H1 (cell line): ENCODE measurements around the gene CAP1. TPM values are rescaled to one million over a fixed set of nuclear protein-coding genes. Genes with fewer than 3 reads are reported as not detected.

Experiments used
- CTCF ChIA-PET: fragments of 300-600 bp; sonication (Branson Sonifier 250); formaldehyde crosslinking; loops from one replicate; lab custom pipeline; 2021; ENCODE audit not compliant: partially characterized antibody; lab: Charles Lee
- POLR2A ChIA-PET: fragments of 300-600 bp; sonication (Branson Sonifier 250); formaldehyde crosslinking; loops from one replicate; lab custom pipeline; 2021; ENCODE audit warnings: inconsistent platforms; ENCODE audit not compliant: partially characterized antibody; lab: Charles Lee
- DNase-seq, 2 experiments: peaks; one replicate each; pipeline versions ENCODE4 v3.0.0 to v3.0.0-alpha.2; 2010 to 2022; ENCODE audit warnings: low spot score in 2 of 2, low read depth in 1 of 2, mixed read lengths in 1 of 2
- FAIRE-seq: peaks from 2 replicates; lab custom pipeline; 2011; peaks lifted over from hg19 to GRCh38; lab: Jason Lieb, UNC
- H2AFZ ChIP-seq: 2 replicates; pipeline ENCODE4 v1.8.1; 2012; ENCODE audit warnings: low read length, inconsistent platforms
- H2AK5ac ChIP-seq: 2 replicates; pipeline ENCODE4 v1.6.1; 2013; ENCODE audit warnings: low read depth, low read length
- H2BK120ac ChIP-seq: replicated peaks from 2 replicates; pipeline ENCODE3; 2013; ENCODE audit warnings: low read depth, low read length, inconsistent platforms
- H2BK12ac ChIP-seq: 2 replicates; pipeline ENCODE4 v1.6.1; 2013; ENCODE audit warnings: low read depth, low read length
- H2BK15ac ChIP-seq: 2 replicates; pipeline ENCODE4 v1.6.1; 2013; ENCODE audit warnings: low read length
- H2BK20ac ChIP-seq: 2 replicates; pipeline ENCODE4 v1.6.1; 2013; ENCODE audit warnings: low read length
- H2BK5ac ChIP-seq: 2 replicates; pipeline ENCODE4 v1.6.1; 2013; ENCODE audit warnings: low read depth, low read length
- H3K14ac ChIP-seq: 2 replicates; pipeline ENCODE4 v1.6.1; 2013; ENCODE audit warnings: inconsistent platforms; ENCODE audit not compliant: insufficient read length
- H3K18ac ChIP-seq: 2 replicates; pipeline ENCODE4 v1.6.1; 2013; ENCODE audit warnings: low read length; ENCODE audit errors: extremely low read depth
- H3K23ac ChIP-seq: 2 replicates; pipeline ENCODE4 v1.6.1; 2013; ENCODE audit warnings: inconsistent platforms; ENCODE audit not compliant: insufficient read length
- H3K23me2 ChIP-seq: 2 replicates; pipeline ENCODE4 v1.6.1; 2013; ENCODE audit warnings: low read depth, low read length
- H3K27ac ChIP-seq: 2 replicates; pipeline ENCODE4 v1.6.1; 2011; ENCODE audit warnings: low read depth, low read length, inconsistent platforms
- H3K27me3 ChIP-seq, 4 experiments: replicated peaks in 1 of 4; 1 replicate in 1 of 4; 2 replicates in 3 of 4; pipeline versions ENCODE4 v1.6.1 to v1.8.1; 2011 to 2013; ENCODE audit warnings: low read length in 3 of 4, mild to moderate bottlenecking in 3 of 4, inconsistent platforms in 2 of 4, mixed read lengths in 2 of 4, moderate library complexity in 1 of 4; ENCODE audit not compliant: control insufficient read depth in 3 of 4, insufficient read depth in 3 of 4; ENCODE audit errors: extremely low read depth in 1 of 4
- H3K36me3 ChIP-seq, 4 experiments: 2 replicates each; pipeline versions ENCODE4 v1.6.1 to v1.8.1; 2011 to 2013; ENCODE audit warnings: mild to moderate bottlenecking in 4 of 4, low read length in 3 of 4, moderate library complexity in 2 of 4, control low read depth in 1 of 4, inconsistent platforms in 1 of 4; ENCODE audit not compliant: insufficient read depth in 4 of 4, control insufficient read depth in 2 of 4
- H3K4ac ChIP-seq: replicated peaks from 2 replicates; pipeline ENCODE3; 2013; ENCODE audit warnings: low read length, low read depth, mixed read lengths, inconsistent platforms; ENCODE audit not compliant: insufficient read length
- H3K4me1 ChIP-seq, 4 experiments: replicated peaks in 1 of 4; 1 replicate in 1 of 4; 2 replicates in 3 of 4; pipeline versions ENCODE4 v1.6.1 to v1.8.1; 2011 to 2013; ENCODE audit warnings: low read length in 3 of 4, inconsistent platforms in 2 of 4, mixed read lengths in 1 of 4; ENCODE audit not compliant: insufficient read depth in 4 of 4, control insufficient read depth in 3 of 4
- H3K4me2 ChIP-seq, 2 experiments: 2 replicates each; pipeline versions ENCODE4 v1.6.1 to v1.8.1; 2011 to 2013; ENCODE audit warnings: low read depth in 2 of 2, low read length in 2 of 2, control low read depth in 1 of 2, inconsistent platforms in 1 of 2, mild to moderate bottlenecking in 1 of 2; ENCODE audit not compliant: insufficient read depth in 1 of 2
- H3K4me3 ChIP-seq, 4 experiments: fragments of 200-600, 300-600 bp in 1 of 4; sonication (generic), shearing (Covaris generic), sonication (Bioruptor Twin) in 1 of 4; 2 replicates each; pipeline versions ENCODE4 v1.5.1 to v1.8.1; 2011 to 2016; ENCODE audit warnings: low read length in 4 of 4, low read depth in 3 of 4, control low read depth in 2 of 4, inconsistent platforms in 2 of 4, mild to moderate bottlenecking in 2 of 4, mixed read lengths in 1 of 4, moderate library complexity in 1 of 4; ENCODE audit not compliant: insufficient read depth in 2 of 4; ENCODE audit errors: extremely low read depth in 1 of 4
- H3K56ac ChIP-seq: replicated peaks from 2 replicates; pipeline ENCODE3; 2013; ENCODE audit warnings: low read depth, mild to moderate bottlenecking, mixed read lengths, low read length, inconsistent platforms; ENCODE audit not compliant: insufficient read length
- H3K79me1 ChIP-seq: 2 replicates; pipeline ENCODE4 v1.6.1; 2013; ENCODE audit warnings: low read depth, low read length, control low read depth
- H3K79me2 ChIP-seq, 2 experiments: 2 replicates each; pipeline versions ENCODE4 v1.6.1 to v1.8.1; 2012 to 2013; ENCODE audit warnings: low read length in 2 of 2, mild to moderate bottlenecking in 2 of 2, inconsistent platforms in 1 of 2; ENCODE audit not compliant: insufficient read depth in 2 of 2, control insufficient read depth in 1 of 2
- H3K9ac ChIP-seq, 4 experiments: replicated peaks in 1 of 4; 1 replicate in 1 of 4; 2 replicates in 3 of 4; pipeline versions ENCODE4 v1.6.1 to v1.8.1; 2011 to 2013; ENCODE audit warnings: low read depth in 3 of 4, low read length in 3 of 4, control low read depth in 2 of 4, mild to moderate bottlenecking in 2 of 4, moderate library complexity in 2 of 4, inconsistent platforms in 1 of 4; ENCODE audit errors: extremely low read depth in 1 of 4
- H3K9me3 ChIP-seq, 2 experiments: 2 replicates each; pipeline versions ENCODE4 v1.6.1 to v1.8.1; 2012 to 2013; ENCODE audit warnings: mild to moderate bottlenecking in 2 of 2, moderate library complexity in 2 of 2, control low read depth in 1 of 2, inconsistent platforms in 1 of 2, low read depth in 1 of 2, low read length in 1 of 2, mixed read lengths in 1 of 2; ENCODE audit not compliant: insufficient read depth in 2 of 2
- H4K20me1 ChIP-seq, 2 experiments: replicated peaks in 1 of 2; 2 replicates each; pipeline versions ENCODE3 to v1.8.1; 2011 to 2013; ENCODE audit warnings: inconsistent platforms in 2 of 2, low read length in 2 of 2, mild to moderate bottlenecking in 1 of 2; ENCODE audit not compliant: insufficient read depth in 2 of 2, control insufficient read depth in 1 of 2
- H4K5ac ChIP-seq: 2 replicates; pipeline ENCODE4 v1.6.1; 2013; ENCODE audit warnings: low read length, low read depth, mixed read lengths, inconsistent platforms; ENCODE audit not compliant: insufficient read length
- H4K8ac ChIP-seq: 2 replicates; pipeline ENCODE4 v1.8.0; 2013; ENCODE audit warnings: mild to moderate bottlenecking, moderate library complexity, low read length, inconsistent platforms; ENCODE audit not compliant: insufficient read depth; ENCODE audit errors: extremely low read depth
- H4K91ac ChIP-seq: replicated peaks from 2 replicates; pipeline ENCODE3; 2013; ENCODE audit warnings: low read length, mixed read lengths, inconsistent platforms; ENCODE audit not compliant: insufficient read length
- ASH2L ChIP-seq: fragments of 200-600, 300-600 bp; sonication (generic); IDR thresholded peaks from one replicate; pipeline ENCODE4 v1.7.1; 2017; ENCODE audit warnings: low read length
- CEBPB ChIP-seq: IDR thresholded peaks from 2 replicates; pipeline ENCODE4 v1.6.1; 2012; ENCODE audit warnings: low read depth, low read length
- CHD1 ChIP-seq: IDR thresholded peaks from 2 replicates; pipeline ENCODE4 v1.6.1; 2012; ENCODE audit warnings: low read depth, low read length, improper control_type of control experiment
- RNF2 ChIP-seq: fragments of 200-900, 300-1000 bp; sonication (generic); IDR thresholded peaks from 2 replicates; pipeline ENCODE4 v1.7.1; 2016; ENCODE audit warnings: borderline replicate concordance, low read depth, mild to moderate bottlenecking, antibody characterized with exemption, low read length; ENCODE audit not compliant: poor library complexity, severe bottlenecking; ENCODE audit errors: missing control alignments
- WGBS, 2 experiments: shearing (Covaris generic) in 1 of 2; methylation state at CpG; one replicate each; pipeline versions ENCODE4 v1.1.6 to v1.1.7; 2013 to 2015; ENCODE audit warnings: low lambda C conversion rate in 2 of 2, mixed read lengths in 2 of 2, inconsistent platforms in 1 of 2, low coverage in 1 of 2, missing lambda C conversion rate in 1 of 2; ENCODE audit not compliant: insufficient replicate concordance in 2 of 2, insufficient coverage in 1 of 2, insufficient read length in 1 of 2; ENCODE audit errors: extremely low coverage in 1 of 2, missing lambda C conversion rate in 1 of 2; 5-methylcytosine and 5-hydroxymethylcytosine counted together
- polyA plus RNA-seq, 7 experiments: library from polyadenylated mRNA; depleted of rRNA in 3 of 7; stranded (reverse) in 5 of 7; unstranded in 2 of 7; fragments of >200 nt in 5 of 7; fragments of 200-250 nt in 2 of 7; gene quantifications; 1 replicate in 5 of 7; 2 replicates in 1 of 7; 4 replicates in 1 of 7; pipeline versions ENCODE4 v1.2.1 to v1.2.3, GENCODE V29; 2011 to 2013; ENCODE audit warnings: missing spikeins in 2 of 7, mixed read lengths in 2 of 7
- total RNA-seq: library from RNA; stranded (reverse); fragmentation: NEBNext Ultra II Directional; extraction: Animal tissue kit (Norgen Biotek cat#: 25700); gene quantifications from 2 replicates; pipeline ENCODE4 v1.2.1, GENCODE V29; 2021
- TF ChIP-seq, protein P1 (sequence below): IDR thresholded peaks from 2 replicates; pipeline ENCODE4 v1.6.1; 2011; ENCODE audit warnings: low read length, improper control_type of control experiment

The CAP1 gene
- total and polyA plus RNA-seq, 2 of the 8 experiments (the other 6 are each of a cell fraction or from before 2014, with no cell fraction given), result 140 to 295 TPM

DNA sequence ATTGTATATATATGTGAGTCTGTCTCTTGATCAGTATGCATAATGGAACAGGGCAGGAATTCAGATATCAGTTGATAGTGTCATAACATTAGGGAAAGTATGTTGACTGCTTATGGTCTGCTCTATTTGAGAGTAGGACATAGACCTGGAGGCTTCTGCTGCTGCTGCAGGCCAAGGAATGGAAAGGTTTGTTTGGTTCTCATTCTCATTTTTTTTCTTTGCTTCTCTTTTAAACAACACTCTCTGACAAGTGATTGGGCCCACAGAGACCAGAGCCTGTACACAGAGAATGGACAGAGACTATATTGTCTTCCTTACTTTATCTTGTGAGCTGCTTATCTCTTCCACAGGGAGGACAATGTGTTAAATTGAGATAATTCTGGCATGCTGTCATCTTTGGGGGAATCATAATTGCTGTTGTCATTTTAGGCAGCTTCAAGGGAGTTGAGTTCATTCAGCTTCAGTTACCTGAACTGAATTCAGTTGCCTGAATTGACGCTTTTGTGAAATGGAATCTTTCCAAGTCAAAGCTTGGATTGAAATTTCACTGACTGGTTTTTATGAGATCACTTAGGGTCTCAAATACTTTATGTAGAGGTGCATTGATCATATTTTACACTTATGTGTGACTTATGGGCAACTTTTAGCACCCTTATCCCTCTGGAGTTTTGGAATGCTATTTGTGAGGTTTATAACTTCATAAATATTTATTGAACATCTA lies 16.9 kb downstream of the CAP1 start:
- no peak overlapping the region for H2AK5ac ChIP-seq
- no peak overlapping the region for H4K8ac ChIP-seq
- H3K9ac ChIP-seq, result no peak overlapping the region
- H3K9me3 ChIP-seq, result no peaks in the 10 kb centered on the region
- peaks cover 9 to 35% (median 21%) of the 10 kb centered on the region in 4 experiments; a peak in 7 of 8 replicates for H3K36me3 ChIP-seq
- no peak overlapping the region for H2AFZ ChIP-seq
- no peak overlapping the region for H2BK120ac ChIP-seq
- peaks cover 0 to 13% of the 10 kb centered on the region in 2 experiments for H4K20me1 ChIP-seq
- ChIA-PET CTCF (interaction anchor here (1.1 to 1.6 kb wide), 7 partner anchors 12 to 281 kb away, joined by 3 to 5 read pairs (median 3); partner anchors contain the start of gene CAP1), POLR2A (interaction anchor here (0.6 to 2.3 kb wide), 8 partner anchors 8 to 167 kb away, joined by 3 to 8 read pairs (median 4); partner anchors contain the start of gene CAP1)
- no peak overlapping the region for H3K23ac ChIP-seq
- H3K4ac ChIP-seq, result no peak overlapping the region
- no peak overlapping the region for H4K5ac ChIP-seq
- H3K56ac ChIP-seq, result no peak overlapping the region
- no peaks in the 10 kb centered on the region for H3K23me2 ChIP-seq
- FAIRE-seq (no peak), DNase-seq (no peak)
- WGBS, 2 experiments, result 77% methylated on average over 1 of the region's 1 CpG; no CpG with 5 or more reads in 1 of the 2 experiments
- no peak overlapping the region for H3K4me2 ChIP-seq
- H3K27ac ChIP-seq, result no peak overlapping the region
- H3K79me2 ChIP-seq, result peaks cover 0 to 64% of the 10 kb centered on the region in 2 experiments
- H3K27me3 ChIP-seq, result no peaks in the 10 kb centered on the region
- no peak overlapping the region for H2BK20ac ChIP-seq
- H2BK5ac ChIP-seq, result no peak overlapping the region
- TF ChIP-seq CHD1 (no peak), RNF2 (no peak), ASH2L (no peak), CEBPB (no peak)
- TF ChIP-seq, protein P1, sequence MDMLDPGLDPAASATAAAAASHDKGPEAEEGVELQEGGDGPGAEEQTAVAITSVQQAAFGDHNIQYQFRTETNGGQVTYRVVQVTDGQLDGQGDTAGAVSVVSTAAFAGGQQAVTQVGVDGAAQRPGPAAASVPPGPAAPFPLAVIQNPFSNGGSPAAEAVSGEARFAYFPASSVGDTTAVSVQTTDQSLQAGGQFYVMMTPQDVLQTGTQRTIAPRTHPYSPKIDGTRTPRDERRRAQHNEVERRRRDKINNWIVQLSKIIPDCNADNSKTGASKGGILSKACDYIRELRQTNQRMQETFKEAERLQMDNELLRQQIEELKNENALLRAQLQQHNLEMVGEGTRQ, result no peak
- no peak overlapping the region for H4K91ac ChIP-seq
- no peak overlapping the region for H2BK15ac ChIP-seq
- no peak overlapping the region for H3K14ac ChIP-seq
- peaks cover 4% of the 10 kb centered on the region for H3K79me1 ChIP-seq
- H3K4me3 ChIP-seq, result no peak overlapping the region
- peaks cover 0 to 6% (median 5%) of the 10 kb centered on the region in 4 experiments; a peak in 5 of 7 replicates for H3K4me1 ChIP-seq
- H2BK12ac ChIP-seq, result no peak overlapping the region
- H3K18ac ChIP-seq, result no peak overlapping the region
